HG02798 (cell line): ENCODE results near the gene ZBTB25.

Experiments used
- ATAC-seq: cut with Tn5 transposase; IDR thresholded peaks from one replicate; pipeline ENCODE4 v1.9.1; 2021; ENCODE audit warnings: mild to moderate bottlenecking; ENCODE audit not compliant: unreplicated experiment, poor library complexity

The ZBTB25 gene

DNA sequence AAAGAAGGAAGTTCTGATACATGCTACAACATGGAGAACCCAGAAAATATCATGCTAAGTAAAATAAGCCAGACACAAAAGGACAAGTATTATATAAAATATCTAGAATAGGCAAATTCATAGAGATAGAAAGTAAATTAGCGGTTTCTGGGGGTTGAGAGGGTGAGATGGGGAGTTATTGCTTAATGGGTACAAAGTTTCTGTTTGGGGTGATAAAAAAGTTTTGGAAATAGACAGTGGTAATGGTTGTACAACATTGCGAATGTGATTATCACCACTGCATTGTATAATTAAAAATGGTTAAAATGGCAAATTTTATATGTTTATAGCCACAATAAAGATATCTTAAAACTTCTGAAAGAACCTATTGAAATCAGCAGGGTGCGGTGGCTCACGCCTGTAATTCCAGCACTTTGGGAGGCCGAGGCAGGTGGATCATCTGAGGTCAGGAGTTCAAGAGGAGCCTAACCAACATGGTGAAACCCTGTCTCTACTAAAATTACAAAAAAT lies 15.0 kb downstream of the ZBTB25 start:
- no peak for ATAC-seq

DNA sequence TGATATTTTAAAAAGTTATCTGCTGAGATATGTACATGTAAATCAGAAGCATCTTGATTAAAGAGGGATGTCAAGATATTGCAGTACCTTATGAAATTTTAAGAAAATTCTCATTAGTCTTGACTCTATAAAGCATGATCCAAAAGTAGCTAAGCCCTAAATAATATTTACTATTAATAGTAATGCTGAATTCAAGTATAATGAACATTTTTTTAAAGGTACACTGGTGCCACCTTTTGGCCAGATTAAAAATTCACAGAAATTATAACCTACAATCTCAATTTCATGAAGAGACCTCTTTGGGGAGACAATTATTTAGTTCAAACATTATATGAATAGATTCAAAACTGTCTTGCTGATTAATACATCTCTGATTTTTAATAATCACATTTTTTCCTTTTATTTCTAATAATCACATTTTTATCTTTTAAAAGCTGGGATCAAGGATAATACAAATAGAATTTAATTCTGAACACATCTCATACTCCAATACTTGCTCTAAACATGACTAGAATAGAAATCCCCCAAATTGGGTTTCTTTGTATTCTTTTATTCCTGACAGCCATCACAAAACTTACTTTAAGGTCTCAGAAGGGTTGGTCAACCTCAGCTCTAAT lies 24.9 kb downstream of the ZBTB25 start:
- no peak for ATAC-seq

DNA sequence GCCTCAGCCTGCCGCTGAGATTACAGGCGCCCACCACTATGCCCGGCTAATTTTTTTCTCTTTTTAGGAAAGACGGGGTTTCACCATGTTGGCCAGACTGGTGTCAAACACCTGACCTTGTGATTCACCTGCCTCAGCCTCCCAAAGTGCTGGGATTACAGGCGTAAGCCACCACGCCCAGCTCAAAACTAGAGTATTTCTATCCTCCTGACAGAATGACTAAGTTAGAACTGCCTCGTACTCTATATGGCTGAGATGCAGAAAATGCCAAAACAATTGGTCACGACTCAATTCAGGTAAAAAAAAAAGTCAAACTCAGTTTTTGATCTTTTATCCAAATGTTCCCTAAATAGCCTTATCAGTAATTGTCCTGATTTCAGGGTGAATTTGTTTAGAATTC lies 27.2 kb downstream of the ZBTB25 start:
- no peak for ATAC-seq

DNA sequence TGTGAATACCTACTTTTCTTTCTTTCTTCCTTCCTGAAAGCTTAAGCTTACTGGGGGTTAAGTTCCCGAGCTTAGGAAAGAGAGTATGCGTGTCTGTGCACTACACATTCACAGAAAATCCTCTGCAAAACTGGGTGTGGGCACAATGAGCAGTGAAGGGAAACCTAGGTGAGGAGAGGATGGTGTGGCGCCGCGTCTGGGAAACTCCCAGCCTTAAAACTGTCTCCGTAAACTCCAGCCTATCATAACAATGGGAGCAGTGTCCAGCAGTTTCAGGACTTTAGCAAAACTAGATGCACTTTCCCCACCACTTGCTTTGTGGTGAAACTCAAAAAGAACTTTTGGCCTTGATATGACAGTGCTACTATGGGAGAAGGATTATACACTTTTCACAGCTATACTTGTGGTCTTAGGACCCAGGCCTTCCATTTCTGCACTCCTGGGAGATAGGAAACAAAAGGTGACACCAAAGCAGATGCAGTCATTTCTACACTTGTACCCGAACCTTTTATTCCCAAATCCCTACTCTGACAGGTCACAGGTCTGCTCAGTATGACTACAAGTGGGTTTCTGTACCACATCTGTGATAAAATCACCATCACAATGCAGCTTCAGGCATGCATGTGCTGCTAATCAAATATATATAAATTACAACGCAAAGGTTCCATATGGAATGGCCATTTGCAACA lies 27.9 kb downstream of the ZBTB25 start:
- ATAC-seq: no peak

DNA sequence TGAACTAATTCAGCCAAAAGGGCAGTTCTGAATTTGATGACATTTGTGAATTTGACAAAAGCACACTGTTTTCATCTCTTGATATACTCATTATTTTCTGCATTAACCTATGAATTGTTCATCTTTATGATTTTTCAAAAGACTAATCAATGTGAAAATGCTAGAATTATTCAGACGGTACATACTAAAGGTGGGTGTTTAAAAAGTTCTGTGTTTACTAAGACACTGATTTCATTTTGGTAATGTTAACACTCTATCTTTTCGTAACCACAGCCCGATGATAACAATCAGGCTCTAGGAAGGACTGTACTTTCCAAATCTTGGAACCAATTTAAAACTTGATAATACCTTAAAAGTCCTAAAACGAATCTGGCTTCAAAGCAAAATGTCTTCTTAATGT lies 28.9 kb downstream of the ZBTB25 start:
- ATAC-seq: no peak

DNA sequence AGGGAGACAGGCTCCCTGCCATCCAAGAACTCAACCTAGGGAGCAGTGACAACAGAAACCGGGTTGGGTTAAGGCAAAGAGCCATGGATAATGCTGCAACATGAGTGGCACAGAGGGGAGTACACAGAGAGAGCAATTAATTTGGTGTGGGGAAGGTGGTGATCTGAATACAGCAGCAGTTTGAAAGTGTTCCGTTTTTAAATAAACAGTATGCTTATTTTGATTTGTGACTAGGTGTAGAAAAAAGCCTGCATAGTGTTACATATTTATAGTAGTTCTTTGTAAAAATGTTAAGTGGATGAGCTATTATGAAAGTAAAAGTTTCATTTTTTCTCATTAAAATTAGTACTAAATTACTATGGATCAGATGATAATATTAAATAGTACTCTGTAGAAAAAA lies 29.6 kb downstream of the ZBTB25 start:
- no peak for ATAC-seq

DNA sequence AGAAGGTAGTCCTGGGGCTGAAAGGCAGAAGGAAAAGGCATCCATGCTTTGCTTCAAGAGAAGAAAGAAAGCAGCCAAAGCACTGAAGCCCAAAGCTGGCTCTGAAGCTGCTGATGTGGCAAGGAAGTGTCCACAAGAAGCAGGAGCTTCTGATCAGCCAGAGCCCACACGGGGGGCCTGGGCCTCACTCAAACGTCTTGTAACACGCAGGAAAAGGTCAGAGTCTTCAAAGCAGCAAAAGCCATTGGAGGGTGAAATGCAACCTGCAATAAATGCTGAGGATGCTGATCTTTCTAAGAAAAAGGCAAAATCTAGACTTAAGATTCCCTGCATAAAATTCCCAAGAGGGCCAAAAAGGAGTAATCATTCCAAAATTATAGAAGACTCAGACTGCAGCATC lies 35.2 kb downstream of the ZBTB25 start:
- no peak for ATAC-seq

DNA sequence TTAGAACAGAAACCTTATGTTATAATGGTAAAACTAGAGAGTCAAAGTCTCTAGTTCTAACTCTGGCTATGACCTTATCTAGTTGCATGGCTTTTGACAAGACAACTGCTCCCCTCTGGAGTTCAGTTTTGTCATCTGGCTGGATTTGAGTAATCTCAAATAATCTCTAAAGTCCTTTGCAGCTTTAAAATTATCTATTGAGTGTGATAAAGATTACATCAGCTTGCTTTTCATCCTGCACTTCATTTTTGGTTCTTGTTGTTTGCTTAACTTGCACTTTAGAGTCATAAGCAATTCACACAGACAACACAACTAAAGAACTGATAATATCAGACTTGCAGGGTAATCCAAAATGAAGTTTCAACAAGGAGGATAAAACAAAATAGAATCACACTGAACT lies 36.1 kb downstream of the ZBTB25 start:
- ATAC-seq: no peak

DNA sequence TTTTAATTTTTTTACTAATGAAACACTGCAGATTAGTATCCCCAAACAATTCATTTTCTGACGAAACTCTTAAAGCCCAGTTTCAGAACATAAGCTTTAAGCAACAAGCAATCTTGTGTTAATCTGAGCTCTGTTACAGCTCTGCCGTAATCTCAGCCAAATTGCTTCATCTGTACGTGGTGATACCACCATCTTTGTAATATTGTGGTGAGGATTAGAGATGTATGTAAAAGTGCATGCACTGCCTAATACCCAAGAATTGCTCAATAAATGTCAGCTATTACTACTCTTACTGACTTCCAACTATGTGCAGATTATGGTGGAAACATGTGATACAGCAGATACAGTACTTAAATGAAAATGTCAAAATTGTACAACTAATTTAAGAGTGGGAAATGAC lies 36.5 kb downstream of the ZBTB25 start:
- no peak for ATAC-seq

DNA sequence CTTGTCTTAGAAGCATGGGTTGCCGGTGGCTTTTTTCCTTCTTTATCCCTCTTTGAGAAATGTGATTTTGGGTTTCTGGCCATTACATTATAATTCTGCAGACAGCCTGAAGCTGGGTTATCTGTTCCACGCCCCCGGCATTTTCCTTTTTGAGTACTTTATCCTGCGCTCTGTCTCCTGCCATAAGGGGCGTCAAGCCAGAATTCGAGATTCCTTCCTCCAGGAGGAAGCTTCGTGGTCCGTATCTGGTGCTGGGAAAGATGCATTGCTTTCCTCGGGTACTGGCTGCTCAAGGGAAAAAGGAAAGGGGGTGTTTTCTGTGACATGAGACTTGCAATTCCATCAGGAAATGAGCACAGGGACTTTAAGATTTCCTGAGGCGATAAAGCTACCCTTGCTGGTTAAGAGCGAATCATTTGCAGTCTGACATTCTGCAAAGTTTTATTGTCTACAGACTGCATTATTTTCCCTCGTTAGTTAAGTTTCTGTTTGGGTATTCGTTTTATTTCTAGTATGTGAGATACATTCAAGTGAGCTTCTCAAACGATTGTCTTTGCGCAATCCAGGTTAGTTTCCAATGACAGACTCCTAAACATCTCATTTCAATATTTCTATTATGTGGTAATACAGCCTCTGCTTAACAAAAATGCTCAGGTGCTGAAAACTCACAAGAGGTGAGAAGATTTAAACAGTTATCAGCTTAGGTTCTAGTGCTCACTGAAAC lies 37.6 kb downstream of the ZBTB25 start:
- no peak for ATAC-seq

DNA sequence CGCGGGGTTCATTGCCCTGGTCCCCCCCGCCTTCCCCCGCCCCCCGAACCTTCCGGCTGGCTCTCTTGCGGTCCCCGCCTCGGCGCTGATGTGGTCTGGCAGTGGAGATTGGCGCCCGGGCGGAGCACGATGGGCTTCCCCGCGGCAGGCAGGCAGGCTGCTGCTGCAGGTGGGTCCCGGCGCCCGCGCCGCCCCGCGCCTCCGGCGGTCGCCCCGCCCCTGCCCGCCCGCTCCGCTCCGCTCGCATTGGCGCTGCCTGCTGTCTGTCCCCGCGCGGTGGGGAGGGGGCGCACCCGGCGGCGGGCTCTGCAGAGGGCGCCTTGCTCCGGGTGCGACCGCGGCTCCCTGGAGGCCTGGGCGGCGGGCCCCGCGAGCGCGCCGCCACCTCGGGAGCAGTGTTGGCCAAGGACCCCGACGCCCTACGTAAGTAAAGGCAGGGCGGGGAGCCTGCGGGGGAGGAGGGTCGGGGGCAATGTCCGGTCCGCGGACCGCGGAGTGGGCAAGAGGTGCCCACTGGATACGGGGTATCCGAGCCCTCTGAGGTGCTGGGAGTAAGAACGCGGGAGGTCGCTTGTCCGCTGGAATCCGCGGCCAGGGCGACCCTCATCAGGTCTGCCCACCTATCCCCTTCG lies 38.3 kb downstream of the ZBTB25 start, which contains the start of gene AKAP5:
TSS of gene AKAP5 (plus strand) at position 309 of the 632 bp plus-strand sequence. CDS start 2,896 bp downstream, outside the sequence.
- ATAC-seq: peak; percentile 72

DNA sequence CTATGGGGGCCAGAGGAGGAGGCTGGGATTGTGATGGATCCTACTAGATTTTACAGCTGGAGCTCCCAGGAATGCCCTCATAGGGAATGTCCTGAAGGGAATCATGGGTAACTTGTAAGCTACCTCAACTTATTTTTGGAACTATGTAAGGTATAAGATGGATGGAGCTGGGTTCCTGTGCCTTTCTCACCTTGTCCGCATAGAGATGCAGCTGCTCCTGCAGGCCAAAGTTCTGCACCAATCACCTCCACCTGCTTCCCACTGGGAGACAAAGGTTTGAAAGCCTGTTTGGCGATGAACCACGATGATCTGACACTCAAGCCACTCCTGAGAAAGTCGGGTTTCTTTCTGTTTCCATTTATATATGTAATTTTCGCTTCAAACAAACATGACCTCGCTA lies 39.0 kb downstream of the ZBTB25 start:
- no peak for ATAC-seq

DNA sequence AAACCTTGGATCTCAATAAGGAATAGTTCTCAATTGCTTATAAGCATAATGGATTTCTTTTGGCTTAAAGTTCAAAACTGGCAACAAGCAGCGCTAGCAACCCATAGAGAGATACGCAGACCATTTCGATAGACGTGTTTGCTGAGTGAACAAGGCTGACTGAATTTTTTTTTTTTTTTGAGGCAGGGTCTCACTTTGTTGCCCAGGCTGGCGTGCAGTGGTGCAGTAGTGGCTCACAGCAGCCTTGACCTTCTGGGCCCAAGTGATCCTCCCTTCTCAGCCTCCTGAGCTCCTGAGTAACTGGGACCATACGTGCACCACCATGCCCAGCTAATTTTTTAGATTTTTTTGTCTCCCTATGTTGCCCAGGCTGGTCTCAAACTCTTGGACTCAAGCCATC lies 39.8 kb downstream of the ZBTB25 start:
- ATAC-seq: no peak

DNA sequence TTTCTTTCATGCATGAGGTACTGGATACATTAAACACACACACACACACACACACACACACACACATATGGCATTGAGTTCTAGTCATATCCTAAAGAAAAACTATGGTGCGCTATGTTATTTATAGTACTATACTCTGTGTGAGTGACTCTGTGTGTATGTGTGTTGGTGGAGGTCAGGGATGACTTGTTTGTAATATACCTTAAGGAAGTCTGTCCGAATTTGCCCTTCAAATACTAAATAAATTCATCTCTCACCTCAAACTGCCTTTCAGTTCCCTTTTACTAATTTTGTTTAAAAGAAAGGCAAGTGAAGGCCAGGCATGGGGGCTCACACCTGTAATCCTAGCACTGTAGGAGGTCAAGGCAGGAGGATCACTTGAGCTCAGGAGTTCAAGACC lies 40.4 kb downstream of the ZBTB25 start:
- ATAC-seq: peak; percentile 32

DNA sequence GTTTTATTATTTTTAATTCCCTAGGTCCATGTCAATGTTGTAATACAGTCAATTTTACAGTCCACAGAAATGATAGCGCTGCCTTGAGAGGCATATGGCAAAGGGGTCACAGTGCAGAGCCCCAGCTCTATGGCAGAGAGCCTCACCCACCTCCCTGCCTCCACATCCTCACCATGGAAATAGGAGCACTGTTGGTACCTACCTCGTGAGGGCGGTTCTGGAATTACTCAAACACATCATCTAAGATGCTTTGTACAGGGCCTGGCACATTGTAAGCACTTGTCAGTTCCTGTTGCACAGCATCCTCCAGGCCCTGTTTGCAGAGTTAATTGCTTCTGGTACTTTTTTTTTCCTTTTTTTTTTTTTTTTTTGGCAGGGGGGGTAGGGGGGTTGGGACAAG lies 42.4 kb downstream of the ZBTB25 start:
- ATAC-seq: no peak

DNA sequence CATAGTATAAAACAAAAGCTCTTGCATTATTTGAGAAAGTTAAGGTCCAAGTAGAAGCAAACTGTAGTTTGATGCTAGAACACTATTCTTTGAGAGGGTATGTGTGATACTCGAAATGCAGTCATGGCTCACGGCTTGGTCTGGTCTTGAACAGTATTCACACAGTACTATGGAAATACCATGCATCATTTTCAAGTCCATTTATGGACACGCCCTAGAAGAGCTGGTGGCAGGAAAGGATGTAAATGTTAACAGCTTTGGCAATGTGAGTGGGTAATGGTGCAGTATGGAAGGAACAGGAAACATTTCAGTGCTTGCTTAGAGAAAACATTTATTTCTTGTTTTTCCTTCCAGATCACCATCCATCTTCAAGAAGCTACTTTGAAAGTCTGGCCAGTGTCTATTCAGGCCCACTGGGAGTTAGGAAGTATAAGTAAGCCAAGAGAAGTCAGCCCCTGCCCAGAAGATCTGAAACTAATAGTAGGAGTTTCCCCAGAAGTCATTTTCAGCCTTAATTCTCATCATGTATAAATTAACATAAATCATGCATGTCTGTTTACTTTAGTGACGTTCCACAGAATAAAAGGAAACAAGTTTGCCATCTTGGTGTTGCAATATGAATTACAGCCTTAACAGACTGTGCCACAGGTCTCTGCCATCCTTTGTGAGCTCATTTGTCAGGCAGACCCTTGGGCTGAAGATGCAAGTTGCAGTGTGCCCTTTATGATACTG lies 44.1 kb downstream of the ZBTB25 start:
- no peak for ATAC-seq

DNA sequence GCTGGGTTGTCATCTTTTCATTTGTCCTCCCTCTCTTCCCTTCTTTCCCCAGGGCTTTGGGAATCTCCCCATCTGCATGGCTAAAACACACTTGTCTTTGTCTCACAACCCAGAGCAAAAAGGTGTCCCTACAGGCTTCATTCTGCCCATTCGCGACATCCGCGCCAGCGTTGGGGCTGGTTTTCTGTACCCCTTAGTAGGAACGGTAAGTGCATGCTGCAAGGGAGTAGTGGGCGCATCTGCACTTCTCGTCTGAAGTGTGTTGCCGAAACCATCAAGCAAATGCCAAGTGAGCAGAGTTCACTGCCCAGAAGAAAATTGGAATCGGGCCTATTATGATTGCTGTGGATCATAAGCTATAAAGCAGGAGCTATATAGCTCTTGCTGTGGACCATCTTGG lies 49.0 kb downstream of the ZBTB25 start:
- no peak for ATAC-seq

DNA sequence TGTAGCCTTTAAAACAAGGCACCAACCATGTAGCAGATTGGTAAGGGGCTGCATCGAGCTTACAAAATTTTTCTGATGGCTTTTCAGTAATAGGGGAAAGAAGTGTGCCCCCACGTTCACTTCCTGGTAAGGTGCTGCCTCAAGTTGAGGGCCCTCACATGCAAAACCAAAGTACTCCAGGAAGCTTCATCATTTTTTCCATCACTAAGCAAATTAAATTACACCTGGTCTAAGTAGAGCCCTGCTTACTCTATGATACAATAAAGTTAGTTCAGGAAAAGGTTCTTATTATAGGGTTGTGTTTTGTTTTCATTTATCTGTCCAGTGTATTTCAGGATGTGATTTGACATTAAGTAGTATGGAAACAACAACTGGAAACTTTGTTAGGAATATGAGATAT lies 53.4 kb downstream of the ZBTB25 start:
- no peak for ATAC-seq

DNA sequence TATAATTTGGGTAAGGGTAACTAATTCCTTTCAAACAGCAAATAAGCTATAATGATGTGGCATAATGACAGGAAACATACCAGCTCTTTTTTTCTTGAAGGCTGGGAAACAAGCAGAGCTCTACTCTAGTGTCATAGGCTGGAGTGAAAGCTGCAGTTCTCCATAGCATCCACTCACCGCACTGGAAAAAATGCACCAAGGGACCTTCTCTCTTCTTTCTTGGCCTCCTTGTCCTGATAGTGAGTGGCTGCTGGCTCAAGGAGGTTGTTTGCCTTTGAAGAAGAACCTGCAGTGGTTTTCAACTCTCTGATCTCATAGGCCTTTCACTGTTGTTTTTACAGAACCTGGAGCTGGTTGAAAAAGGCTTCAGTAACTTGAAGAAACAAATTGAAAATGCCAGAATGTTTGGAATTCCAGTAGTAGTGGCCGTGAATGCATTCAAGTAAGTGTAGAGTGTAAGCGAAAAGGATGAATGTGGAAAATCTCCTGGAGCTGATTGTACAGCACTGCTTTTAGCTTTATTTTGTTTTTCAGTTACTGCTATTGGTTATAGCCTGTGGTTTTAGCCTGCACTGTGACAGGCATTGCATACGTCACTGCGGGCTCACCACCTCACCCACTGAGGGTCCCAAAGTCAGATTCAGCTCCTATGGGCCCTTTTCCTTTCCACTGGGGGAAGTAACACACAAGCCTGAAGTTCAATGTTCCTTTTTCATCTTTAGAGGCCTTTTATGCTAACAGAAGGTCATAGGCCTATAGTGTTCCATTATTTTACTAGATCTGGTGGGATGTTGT lies 55.6 kb downstream of the ZBTB25 start:
- no peak for ATAC-seq
